Epidermal melanocyte (primary cell): ENCODE results near the gene CHST11.

Experiments
- DNase-seq: peaks from one replicate; pipeline ENCODE4 v3.0.0; 2011; ENCODE audit warnings: low spot score; ENCODE audit not compliant: insufficient read length

Gene CHST11

GRCh38 chr12:104433061-104433460, 23.7 kb upstream of the CHST11 start:
- DNase-seq: no peak

GRCh38 chr12:104434129-104434528, 22.6 kb upstream of the CHST11 start:
- no peak for DNase-seq

- no peak for DNase-seq
These were observed 21.6 kb upstream of the CHST11 start for GRCh38 chr12:104435175-104435574.

GRCh38 chr12:104435765-104436164, 21.0 kb upstream of the CHST11 start:
- no peak for DNase-seq

GRCh38 chr12:104436790-104437189, 20.0 kb upstream of the CHST11 start:
- DNase-seq: no peak

- DNase-seq: no peak
These were observed 18.6 kb upstream of the CHST11 start for GRCh38 chr12:104438134-104438533.

GRCh38 chr12:104439137-104439536, 17.6 kb upstream of the CHST11 start:
- DNase-seq: no peak

GRCh38 chr12:104443008-104443407, 13.7 kb upstream of the CHST11 start:
- no peak for DNase-seq

- no peak for DNase-seq
These were observed 9.9 kb upstream of the CHST11 start for GRCh38 chr12:104446646-104447421.

GRCh38 chr12:104448031-104448430, 8.7 kb upstream of the CHST11 start:
- no peak for DNase-seq

- DNase-seq: no peak
These were observed 8.3 kb upstream of the CHST11 start for GRCh38 chr12:104448451-104448850.

- DNase-seq: no peak
These were observed 6.0 kb upstream of the CHST11 start for GRCh38 chr12:104450700-104451099.

- no peak for DNase-seq
These were observed 4.7 kb upstream of the CHST11 start for GRCh38 chr12:104452087-104452486.

GRCh38 chr12:104453133-104453532, 3.6 kb upstream of the CHST11 start:
- DNase-seq: no peak

GRCh38 chr12:104454997-104455396, 1.8 kb upstream of the CHST11 start:
- no peak for DNase-seq

GRCh38 chr12:104455578-104456416, 951 bp upstream of the CHST11 start:
- DNase-seq: no peak

- peak; percentile 38 for DNase-seq
These were observed 400 bp downstream of the CHST11 start for GRCh38 chr12:104456950-104457745.

GRCh38 chr12:104457746-104458693, 1.3 kb downstream of the CHST11 start:
- no peak for DNase-seq

GRCh38 chr12:104458694-104459367, 2.1 kb downstream of the CHST11 start:
- DNase-seq: no peak

GRCh38 chr12:104459368-104459909, 2.7 kb downstream of the CHST11 start:
- DNase-seq: no peak
